Liver (tissue), 3 donors: Measurements from ENCODE around the gene NFU1.

Experiments used
- ATF3 ChIP-seq: IDR thresholded peaks from 2 replicates; pipeline ENCODE4 v1.6.1; 2016; ENCODE audit warnings: antibody characterized with exemption
- CTCF ChIP-seq: fragments of 150-350 bp; IDR thresholded peaks from 2 replicates; pipeline ENCODE4 v1.5.1; 2017; ENCODE audit warnings: improper control_type of control experiment, low read depth, low read length; ENCODE audit not compliant: missing input control
- EGR1 ChIP-seq, 2 donors: IDR thresholded peaks; 2 replicates each; pipeline ENCODE4 v1.6.1; 2016 to 2018; ENCODE audit warnings: antibody characterized with exemption in 2 of 2, low read depth in 2 of 2
- REST ChIP-seq: IDR thresholded peaks from 2 replicates; pipeline ENCODE4 v1.6.1; 2016; ENCODE audit warnings: antibody characterized with exemption, mild to moderate bottlenecking
- TAF1 ChIP-seq: conservative IDR thresholded peaks from 2 replicates; pipeline ENCODE4 v1.6.1; 2016; ENCODE audit warnings: antibody characterized with exemption, mild to moderate bottlenecking
- donor health status: healthy.
- donor health status: healthy.

- TF ChIP-seq CTCF, result no peak
- no peak for TF ChIP-seq TAF1
- no peak for TF ChIP-seq REST
- no peak for TF ChIP-seq EGR1 (IDR thresholded peaks at IDR 0.05; ENCODE audit: low read depth in 2 of 2)
- TF ChIP-seq ATF3, result no peak
Measured at GRCh38 chr2:69384618-69385081, 52.6 kb downstream of the NFU1 start.
